Hematopoietic multipotent progenitor cell treated with erythropoietin and hydrocortisone succinate and interleukin-3 and kit ligand, for 6 days (in vitro differentiated cells): ENCODE data around the gene POR.
"Not testable (repeated sequence)": the region's sequence is repeated elsewhere in the genome, so short reads cannot be mapped to it uniquely, and the experiment has no call there.

Experiments used
- DNase-seq: peaks from one replicate; pipeline ENCODE4 v3.0.0-alpha.2; 2015

The POR gene

GRCh38 chr7:75887669-75888369 lies 27.1 kb upstream of the POR start:
- no peak for DNase-seq

GRCh38 chr7:75888464-75889222 lies 26.3 kb upstream of the POR start:
- DNase-seq = peak; percentile 48

GRCh38 chr7:75889223-75889825 lies 25.6 kb upstream of the POR start:
- DNase-seq = no peak

- no peak for DNase-seq
Measured at GRCh38 chr7:75889826-75890225, 25.1 kb upstream of the POR start.

- DNase-seq = not testable (repeated sequence)
Measured at GRCh38 chr7:75891237-75891636, 23.7 kb upstream of the POR start.

GRCh38 chr7:75891815-75892411 lies 23.0 kb upstream of the POR start:
- DNase-seq = no peak

GRCh38 chr7:75892634-75893272 lies 22.2 kb upstream of the POR start:
- DNase-seq = no peak

GRCh38 chr7:75896803-75897327 lies 18.1 kb upstream of the POR start:
- no peak for DNase-seq

GRCh38 chr7:75900617-75901315 lies 14.2 kb upstream of the POR start:
- DNase-seq = no peak

- DNase-seq = peak; percentile 69
Measured at GRCh38 chr7:75905785-75906604, 9.0 kb upstream of the POR start.

GRCh38 chr7:75906991-75907667 lies 7.8 kb upstream of the POR start:
- DNase-seq = no peak

GRCh38 chr7:75907668-75908039 lies 7.3 kb upstream of the POR start:
- not testable (repeated sequence) for DNase-seq

GRCh38 chr7:75909521-75910132 lies 5.3 kb upstream of the POR start:
- DNase-seq = no peak

- not testable (repeated sequence) for DNase-seq
Measured at GRCh38 chr7:75911186-75911585, 3.8 kb upstream of the POR start.

GRCh38 chr7:75913437-75913836 lies 1.5 kb upstream of the POR start:
- no peak for DNase-seq

GRCh38 chr7:75914169-75914654 lies 743 bp upstream of the POR start:
- DNase-seq = no peak

- DNase-seq = peak; percentile 55
Measured at GRCh38 chr7:75915416-75916156, 631 bp downstream of the POR start.

- no peak for DNase-seq
Measured at GRCh38 chr7:75916259-75916658, 1.3 kb downstream of the POR start.
